Lung (tissue), 12 donors: Measurements from ENCODE around the gene BMP4. TPM values are rescaled to one million over a fixed set of nuclear protein-coding genes. Genes with fewer than 3 reads are reported as not detected.
A peak's percentile ranks its signal among the peaks of the same experiment; 100 is the strongest.

ENCODE experiments used
- ATAC-seq: fragments of 200-7000 bp; cut with Tn5 transposase; one replicate; pipeline ENCODE4 v1.9.1; 2020; ENCODE audit warnings: moderate number of reproducible peaks; ENCODE audit not compliant: insufficient read depth, low FRiP score
- DNase-seq, 3 donors: peaks; one replicate each; pipeline ENCODE4 v3.0.0-alpha.2; 2013 to 2017
- H3K27ac ChIP-seq, 2 donors: one replicate each; pipeline ENCODE4 v1.5.1; 2013; ENCODE audit warnings: mild to moderate bottlenecking in 2 of 2, moderate library complexity in 2 of 2, control low read depth in 1 of 2, inconsistent platforms in 1 of 2, low read depth in 1 of 2, low read length in 1 of 2
- H3K27me3 ChIP-seq, 3 donors: one replicate each; pipeline ENCODE4 v1.5.1; 2013; ENCODE audit warnings: low read length in 2 of 3; ENCODE audit not compliant: control insufficient read depth in 3 of 3, insufficient read depth in 3 of 3
- H3K36me3 ChIP-seq, 4 donors: one replicate each; pipeline ENCODE4 v1.5.1; 2013; ENCODE audit warnings: low read length in 4 of 4, mild to moderate bottlenecking in 1 of 4, moderate library complexity in 1 of 4; ENCODE audit not compliant: control insufficient read depth in 4 of 4, insufficient read depth in 4 of 4
- H3K4me1 ChIP-seq, 5 donors: one replicate each; pipeline ENCODE4 v1.5.1; 2013; ENCODE audit warnings: low read length in 5 of 5, mild to moderate bottlenecking in 2 of 5, moderate library complexity in 1 of 5; ENCODE audit not compliant: control insufficient read depth in 5 of 5, insufficient read depth in 5 of 5
- H3K4me3 ChIP-seq: one replicate; pipeline ENCODE4 v1.5.1; 2013; ENCODE audit warnings: mild to moderate bottlenecking, control low read depth, moderate library complexity
- H3K9ac ChIP-seq, 2 donors: one replicate each; pipeline ENCODE4 v1.5.1; 2013; ENCODE audit warnings: low read length in 2 of 2, control low read depth in 1 of 2; ENCODE audit not compliant: insufficient read depth in 1 of 2
- H3K9me3 ChIP-seq, 4 donors: one replicate each; pipeline ENCODE4 v1.5.1; 2013; ENCODE audit warnings: low read length in 3 of 4, mild to moderate bottlenecking in 1 of 4, moderate library complexity in 1 of 4; ENCODE audit not compliant: control insufficient read depth in 4 of 4, insufficient read depth in 3 of 4
- CTCF ChIP-seq: IDR thresholded peaks from 2 replicates; pipeline ENCODE4 v1.5.1; 2012; ENCODE audit warnings: mild to moderate bottlenecking; ENCODE audit errors: control extremely low read depth, extremely low read depth
- WGBS, 2 donors: extraction: QIAGEN DNeasy Blood & Tissue Kit; methylation state at CpG; one replicate each; pipeline ENCODE4 v1.1.7; 2013; 5-methylcytosine and 5-hydroxymethylcytosine counted together
- polyA plus RNA-seq, 2 donors: library from polyadenylated mRNA; stranded (reverse); fragments of 200-250 nt; gene quantifications; one replicate each; pipeline ENCODE4 v1.2.1, GENCODE V29; 2013
- total RNA-seq, 2 donors: library from RNA; depleted of rRNA in 1 of 2; stranded (reverse); fragments of >200 nt in 1 of 2; gene quantifications; one replicate each; pipeline ENCODE4 v1.2.1, GENCODE V29; 2014 to 2021
- donor health status: control.
- donor health status: control.
- donor health status: Bipolar disorder and iron deficiency.
- donor health status: healthy.
- donor health status: DM: yes; HTN: yes; CAD: no.

BMP4 gene
- total and polyA plus RNA-seq, 4 donors, result 7.1 to 39.0 (median 11.9) TPM

- no peaks in the 10 kb centered on the region for H3K36me3 ChIP-seq
- DNase-seq (peak; percentile 73 to 82 (median 75)), ATAC-seq (peak; percentile 74)
- WGBS, 2 donors, result 7 to 13% methylated on average over 55 of the region's 55 CpGs
- H3K27me3 ChIP-seq, result peaks cover 0 to 5% (median 0%) of the 10 kb centered on the region in 3 donors
- H3K27ac ChIP-seq, result no peak overlapping the region
- H3K9ac ChIP-seq, result peak overlapping the region; percentile 0 to 72
- H3K4me1 ChIP-seq, result peaks cover 0 to 19% (median 0%) of the 10 kb centered on the region in 5 donors
- H3K9me3 ChIP-seq, result peaks cover 0 to 2% (median 0%) of the 10 kb centered on the region in 4 donors
- no peak overlapping the region for H3K4me3 ChIP-seq
- no peak for TF ChIP-seq CTCF
These were observed 6.9 kb upstream of the BMP4 start for GRCh38 chr14:53963320-53964227.

- no peak for ATAC-seq
These were observed 6.3 kb upstream of the BMP4 start for GRCh38 chr14:53962953-53963319.

GRCh38 chr14:53958628-53959027 lies 2.0 kb upstream of the BMP4 start:
- Histone ChIP-seq H3K9me3 (peaks cover 0 to 2% (median 0%) of the 10 kb centered on the region in 4 donors), H3K9ac (no peak overlapping the region), H3K4me3 (no peak overlapping the region), H3K27me3 (peaks cover 0 to 5% (median 0%) of the 10 kb centered on the region in 3 donors), H3K4me1 (peaks cover 0 to 15% (median 0%) of the 10 kb centered on the region in 5 donors), H3K36me3 (peaks cover 0 to 8% (median 0%) of the 10 kb centered on the region in 4 donors), H3K27ac (no peak overlapping the region)
- no peak for DNase-seq
- ATAC-seq, result no peak
- TF ChIP-seq CTCF, result no peak
- 90 to 96% methylated on average over 2 of the region's 2 CpGs for WGBS, 2 donors

More at GRCh38 chr14:53962953-53963319, 6.3 kb upstream of the BMP4 start:
- H3K4me1 ChIP-seq, result peaks cover 0 to 19% (median 0%) of the 10 kb centered on the region in 5 donors
- H3K9me3 ChIP-seq, result peaks cover 0 to 2% (median 0%) of the 10 kb centered on the region in 4 donors
- H3K36me3 ChIP-seq, result no peaks in the 10 kb centered on the region
- TF ChIP-seq CTCF, result no peak
- H3K27ac ChIP-seq, result no peak overlapping the region
- no peak for DNase-seq
- peaks cover 0 to 5% (median 0%) of the 10 kb centered on the region in 3 donors for H3K27me3 ChIP-seq
- no peak overlapping the region for H3K4me3 ChIP-seq
- peak overlapping the region; percentile 0 to 72 for H3K9ac ChIP-seq
- 46 to 51% methylated on average over 6 of the region's 6 CpGs for WGBS, 2 donors
